Erythroblast (primary cell): ENCODE results near the gene ZBTB20.

Experiments used
- DNase-seq, 2 experiments: peaks; one replicate each; lab custom pipeline; 2025; lab: John Stamatoyannopoulos, UW
- GATA1 ChIP-seq: IDR thresholded peaks from 2 replicates; pipeline ENCODE4 v1.6.1; 2011; ENCODE audit warnings: low read depth, mild to moderate bottlenecking, control low read depth, low read length, moderate library complexity
- POLR2A ChIP-seq: IDR thresholded peaks from 2 replicates; pipeline ENCODE4 v1.6.1; 2011; ENCODE audit warnings: mild to moderate bottlenecking, low read length

ZBTB20 gene

GRCh38 chr3:114427285-114428043 is 719.6 kb downstream of the ZBTB20 start:
- no peak for TF ChIP-seq POLR2A
- no peak for TF ChIP-seq GATA1
- no peak for DNase-seq

- TF ChIP-seq POLR2A, result no peak
- TF ChIP-seq GATA1, result no peak
- no peak for DNase-seq
These were observed 722.8 kb downstream of the ZBTB20 start for GRCh38 chr3:114424337-114424736.

- DNase-seq, result no peak
- TF ChIP-seq GATA1, result no peak
- no peak for TF ChIP-seq POLR2A
These were observed 725.9 kb downstream of the ZBTB20 start for GRCh38 chr3:114421204-114421603.

GRCh38 chr3:114420072-114420471 is 727.0 kb downstream of the ZBTB20 start:
- TF ChIP-seq POLR2A, result no peak
- TF ChIP-seq GATA1, result no peak
- no peak for DNase-seq

GRCh38 chr3:114418724-114419543 is 728.2 kb downstream of the ZBTB20 start:
- DNase-seq, result peak; percentile 58 to 68
- TF ChIP-seq GATA1 (no peak), POLR2A (no peak)

GRCh38 chr3:114418107-114418506 is 729.0 kb downstream of the ZBTB20 start:
- DNase-seq, result no peak
- TF ChIP-seq GATA1 (no peak), POLR2A (no peak)

- TF ChIP-seq GATA1 (no peak), POLR2A (no peak)
- DNase-seq, result no peak
These were observed 729.4 kb downstream of the ZBTB20 start for GRCh38 chr3:114417675-114418074.

- DNase-seq, result no peak
- no peak for TF ChIP-seq POLR2A
These were observed 729.8 kb downstream of the ZBTB20 start for GRCh38 chr3:114417265-114417664.

- DNase-seq, result no peak
- no peak for TF ChIP-seq POLR2A
- TF ChIP-seq GATA1, result no peak
These were observed 735.0 kb downstream of the ZBTB20 start for GRCh38 chr3:114411811-114412803.

GRCh38 chr3:114411190-114411668 is 735.9 kb downstream of the ZBTB20 start:
- TF ChIP-seq GATA1 (no peak), POLR2A (no peak)
- no peak for DNase-seq

GRCh38 chr3:114408736-114409670 is 738.1 kb downstream of the ZBTB20 start:
- TF ChIP-seq POLR2A (no peak), GATA1 (no peak)
- DNase-seq, result no peak

- TF ChIP-seq POLR2A (no peak), GATA1 (no peak)
- no peak for DNase-seq
These were observed 740.2 kb downstream of the ZBTB20 start for GRCh38 chr3:114406922-114407321.

- DNase-seq, result no peak
- TF ChIP-seq GATA1 (no peak), POLR2A (no peak)
These were observed 740.8 kb downstream of the ZBTB20 start for GRCh38 chr3:114406286-114406685.
